ENCODE results near the gene ATXN2L.

The ATXN2L gene

DNA sequence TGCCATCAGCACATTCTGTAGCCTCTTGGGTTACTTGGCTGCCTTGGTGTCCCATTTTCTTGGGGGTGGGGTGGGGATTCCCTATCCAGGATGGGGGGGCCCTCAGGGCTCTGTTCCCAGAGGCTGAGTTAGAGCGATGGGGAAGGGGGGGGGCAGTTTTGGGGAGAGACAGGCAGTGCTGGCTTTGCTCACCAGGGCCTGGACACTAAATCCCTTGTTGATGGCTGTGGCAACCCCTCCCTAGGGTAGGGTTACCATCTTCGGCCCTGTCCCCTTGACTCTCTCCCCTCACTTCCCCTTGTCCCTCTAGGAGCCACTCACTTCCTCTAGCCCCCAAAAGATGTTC lies 54.8 kb downstream of the ATXN2L start:
- TF ChIP-seq GATA3 (IDR thresholded peaks at IDR 0.05; ENCODE audit: low read depth, low read length) (no peak), GATA2 (IDR thresholded peaks at IDR 0.05; ENCODE audit: low read depth, low read length) (no peak)

- TF ChIP-seq GATA2 (IDR thresholded peaks at IDR 0.05; ENCODE audit: low read depth, low read length) (no peak), GATA3 (IDR thresholded peaks at IDR 0.05; ENCODE audit: low read depth, low read length) (no peak)
Measured at GRCh38 chr16:28878083-28878926, 55.5 kb downstream of the ATXN2L start, which contains the start of gene ATP2A1. Gene ATP2A1 (plus strand): TSS chr16:28878488. CDS start chr16:28878672, 184 bp downstream.

DNA sequence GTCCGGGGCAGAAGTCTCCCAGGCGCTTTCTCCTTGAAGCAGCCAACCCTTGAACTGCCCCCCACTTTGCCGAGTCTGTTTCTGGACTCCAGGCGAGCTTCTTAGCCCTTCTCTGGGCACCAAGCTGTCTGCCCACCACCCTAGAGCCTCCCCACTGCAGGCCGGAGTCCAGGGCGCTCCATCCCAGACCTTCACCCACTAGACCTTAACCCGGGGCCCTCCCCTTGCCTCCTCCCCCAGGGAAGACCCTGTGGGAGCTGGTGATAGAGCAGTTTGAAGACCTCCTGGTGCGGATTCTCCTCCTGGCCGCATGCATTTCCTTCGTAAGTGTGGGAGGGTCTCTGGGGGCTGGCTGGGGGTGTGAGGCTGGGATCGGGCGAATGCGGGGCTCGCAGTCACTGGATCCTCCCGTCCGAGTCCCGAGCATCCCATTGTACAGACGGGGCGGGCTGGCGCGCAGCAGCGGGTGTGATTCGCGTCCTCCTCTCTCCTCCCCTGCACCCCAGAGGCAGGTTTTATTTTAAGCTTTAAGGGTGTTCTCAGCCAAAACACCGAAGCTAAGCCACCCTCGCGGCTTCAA lies 56.6 kb downstream of the ATXN2L start:
- no peak for TF ChIP-seq GATA3 (IDR thresholded peaks at IDR 0.05; ENCODE audit: low read depth, low read length)
- TF ChIP-seq GATA2 (IDR thresholded peaks at IDR 0.05; ENCODE audit: low read depth, low read length) = no peak

DNA sequence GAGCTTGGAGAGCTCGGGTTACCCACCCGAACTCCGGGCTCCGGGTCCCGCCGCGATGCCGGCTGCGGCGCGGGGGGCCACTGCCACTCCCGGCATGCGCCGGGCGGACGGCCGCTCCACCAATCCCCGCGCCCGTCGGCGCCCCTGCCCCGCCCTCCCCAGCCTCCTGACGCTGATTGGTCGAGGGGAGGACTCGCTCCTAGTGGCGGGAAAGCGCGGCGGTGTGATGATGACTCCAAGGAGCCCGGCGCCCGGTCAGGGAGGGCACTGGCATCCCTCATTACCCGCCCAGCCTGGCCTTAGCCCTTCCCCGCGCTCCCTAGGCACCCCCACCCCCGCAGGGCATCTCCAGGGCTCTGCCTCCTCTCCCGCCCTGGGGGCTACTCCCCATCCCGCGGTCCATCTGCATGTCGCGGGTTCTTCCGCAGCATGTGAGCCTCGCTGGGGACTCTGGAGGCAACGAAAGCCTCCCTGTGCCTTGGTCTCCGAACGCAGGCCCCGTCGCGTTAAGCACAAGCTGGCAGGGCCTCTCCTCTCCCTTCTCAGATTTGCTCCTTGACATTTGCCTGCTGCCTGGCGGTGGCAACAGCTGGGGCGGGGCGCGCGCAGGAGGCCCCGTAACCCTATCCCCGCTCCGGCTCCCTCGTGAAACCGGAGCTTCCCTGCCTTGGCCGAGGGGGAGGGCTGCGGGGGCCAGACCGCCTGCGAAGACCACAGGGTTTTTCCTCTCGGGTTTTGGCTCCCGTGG lies 57.2 kb downstream of the ATXN2L start:
- TF ChIP-seq GATA2 (IDR thresholded peaks at IDR 0.05; ENCODE audit: low read depth, low read length) = no peak
- TF ChIP-seq GATA3 (IDR thresholded peaks at IDR 0.05; ENCODE audit: low read depth, low read length) = no peak

GRCh38 chr16:28880589-28880915 lies 57.8 kb downstream of the ATXN2L start:
- no peak for TF ChIP-seq GATA3 (IDR thresholded peaks at IDR 0.05; ENCODE audit: low read depth, low read length)

DNA sequence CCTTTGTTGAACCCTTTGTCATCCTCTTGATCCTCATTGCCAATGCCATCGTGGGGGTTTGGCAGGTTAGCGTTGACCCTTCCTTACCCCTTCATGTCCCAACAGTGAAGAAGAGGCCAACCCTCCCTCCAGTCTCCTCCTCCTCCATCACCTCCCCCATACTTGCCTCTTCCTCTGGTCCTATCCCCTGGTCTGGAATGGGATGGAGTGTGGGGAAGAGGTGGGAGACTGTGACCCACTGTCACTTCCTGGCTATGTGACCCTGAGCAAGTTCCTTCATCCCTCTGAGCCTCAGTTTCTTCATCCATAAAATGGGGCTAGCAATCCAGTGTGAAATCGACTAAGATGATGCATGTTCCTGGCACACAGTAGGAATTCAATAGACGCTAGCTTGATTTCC lies 58.2 kb downstream of the ATXN2L start:
- TF ChIP-seq GATA2 (IDR thresholded peaks at IDR 0.05; ENCODE audit: low read depth, low read length) = no peak
- TF ChIP-seq GATA3 (IDR thresholded peaks at IDR 0.05; ENCODE audit: low read depth, low read length) = no peak

DNA sequence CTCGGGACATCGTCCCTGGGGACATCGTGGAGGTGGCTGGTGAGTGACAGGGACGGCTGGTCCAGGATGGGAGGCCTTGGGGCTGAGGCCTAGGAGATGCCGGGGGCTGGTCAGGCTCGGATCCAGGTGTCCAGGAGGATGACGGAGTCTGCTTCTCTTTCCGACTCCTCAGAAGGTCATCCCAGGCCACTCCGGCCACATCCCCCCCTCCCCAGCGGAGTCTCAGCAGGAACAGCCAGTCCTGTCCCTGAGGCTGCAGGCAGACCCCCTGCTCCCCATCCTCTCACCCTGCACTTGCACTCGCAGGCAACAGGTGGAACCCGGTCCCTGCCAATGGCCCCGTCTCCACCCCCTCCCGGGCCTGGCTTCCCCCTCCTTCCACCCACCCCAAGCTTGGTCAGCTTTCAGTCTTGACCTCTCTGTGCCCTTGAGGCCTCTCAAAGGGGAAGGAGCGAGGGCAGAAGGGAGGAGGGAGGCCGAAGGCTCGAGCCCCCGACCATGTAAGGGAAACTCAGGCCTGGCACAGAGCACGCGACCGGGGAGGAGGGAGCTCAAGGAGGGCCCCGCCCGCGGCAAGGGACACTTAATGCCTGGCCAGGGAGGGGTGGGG lies 59.9 kb downstream of the ATXN2L start:
- TF ChIP-seq GATA2 (IDR thresholded peaks at IDR 0.05; ENCODE audit: low read depth, low read length) (no peak), GATA3 (IDR thresholded peaks at IDR 0.05; ENCODE audit: low read depth, low read length) (no peak)

DNA sequence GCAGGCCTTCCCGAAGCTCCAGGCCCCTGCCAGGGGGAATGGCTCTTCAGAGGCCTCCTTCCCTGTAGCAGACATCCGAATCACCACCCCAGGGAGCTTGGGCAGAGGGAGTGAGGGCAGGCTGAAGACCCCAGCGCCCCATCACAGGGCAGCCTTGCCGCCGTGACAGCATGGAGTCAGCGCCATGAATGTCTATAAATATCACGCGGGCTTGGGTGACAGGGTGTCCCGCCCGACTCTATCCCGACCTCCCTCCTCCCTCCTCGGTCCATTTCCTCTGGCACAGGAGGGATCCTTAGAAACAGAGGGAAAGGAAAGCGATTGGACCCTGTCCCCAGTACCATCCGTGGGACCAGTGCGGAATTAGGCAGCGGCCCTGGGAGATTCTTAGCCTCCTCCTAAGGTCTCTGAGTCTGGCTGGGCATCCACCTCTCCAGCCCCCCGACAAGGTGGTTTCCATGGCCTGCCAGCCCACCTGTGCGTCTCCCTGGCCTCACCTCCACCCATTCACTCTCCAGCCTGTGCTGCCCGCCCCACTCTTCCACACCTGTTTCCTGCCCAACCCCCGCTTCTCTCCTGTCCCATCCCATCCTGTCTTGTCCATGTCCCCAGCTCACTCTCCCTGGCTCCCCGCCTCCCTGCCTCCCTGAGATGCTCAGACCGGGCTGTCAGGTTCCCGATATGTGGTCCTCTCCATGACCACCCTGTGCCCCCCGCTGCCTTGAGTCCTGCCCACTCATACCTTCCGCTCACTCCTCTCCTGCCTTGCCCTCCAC lies 60.6 kb downstream of the ATXN2L start:
- TF ChIP-seq GATA2 (IDR thresholded peaks at IDR 0.05; ENCODE audit: low read depth, low read length) = no peak

GRCh38 chr16:28884045-28884444 lies 61.2 kb downstream of the ATXN2L start:
- TF ChIP-seq GATA2 (IDR thresholded peaks at IDR 0.05; ENCODE audit: low read depth, low read length) = no peak
- no peak for TF ChIP-seq GATA3 (IDR thresholded peaks at IDR 0.05; ENCODE audit: low read depth, low read length)
